HFF-Myc (cell line): ENCODE data around the gene KRTAP9-1.
"Not testable (repeated sequence)": the region's sequence is repeated elsewhere in the genome, so short reads cannot be mapped to it uniquely, and the experiment has no call there.

Experiments used
- DNase-seq: peaks from one replicate; pipeline ENCODE4 v3.0.0-alpha.2; 2011; ENCODE audit warnings: low read depth; ENCODE audit errors: extremely low read depth
- H3K4me3 ChIP-seq: replicated peaks from 2 replicates; pipeline ENCODE4 v1.5.1; 2011; ENCODE audit warnings: low read depth, mild to moderate bottlenecking, control low read depth, low read length
- CTCF ChIP-seq: IDR thresholded peaks from 2 replicates; pipeline ENCODE4 v1.5.1; 2012; ENCODE audit warnings: mild to moderate bottlenecking, low read depth, low read length, control low read depth; ENCODE audit errors: missing control alignments

Gene KRTAP9-1

DNA sequence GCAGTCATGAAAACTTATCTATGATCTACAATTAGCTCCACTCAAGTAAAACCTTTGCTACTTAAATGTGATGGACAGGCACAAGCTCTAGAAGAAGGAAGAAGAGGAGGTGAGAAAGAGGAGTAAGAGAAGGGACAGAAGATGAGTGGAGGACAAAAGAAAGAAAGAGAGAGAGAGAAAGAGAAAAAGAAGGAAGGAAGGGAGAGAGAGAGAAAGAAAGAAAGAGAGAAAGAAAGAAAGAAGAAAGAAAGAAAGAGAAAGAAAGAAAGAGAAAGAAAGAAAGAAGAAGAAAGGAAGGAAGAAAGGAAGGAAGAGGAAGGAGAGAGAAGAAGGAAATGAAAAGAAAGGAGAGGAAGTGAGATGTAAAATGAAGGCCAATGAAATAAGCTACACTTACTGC lies 40.4 kb downstream of the KRTAP9-1 start:
- no peak overlapping the region for H3K4me3 ChIP-seq
- no peak for DNase-seq
- no peak for TF ChIP-seq CTCF

- no peak for TF ChIP-seq CTCF
- no peak for DNase-seq
- no peak overlapping the region for H3K4me3 ChIP-seq
These were observed 42.0 kb downstream of the KRTAP9-1 start for GRCh38 chr17:41231731-41232130.

GRCh38 chr17:41232399-41233105 lies 42.9 kb downstream of the KRTAP9-1 start, which contains the start of gene KRTAP9-3:
Gene KRTAP9-3 (plus strand): TSS chr17:41232449. CDS start chr17:41232502, 53 bp downstream.
- DNase-seq, H3K4me3 ChIP-seq: not testable (repeated sequence)

DNA sequence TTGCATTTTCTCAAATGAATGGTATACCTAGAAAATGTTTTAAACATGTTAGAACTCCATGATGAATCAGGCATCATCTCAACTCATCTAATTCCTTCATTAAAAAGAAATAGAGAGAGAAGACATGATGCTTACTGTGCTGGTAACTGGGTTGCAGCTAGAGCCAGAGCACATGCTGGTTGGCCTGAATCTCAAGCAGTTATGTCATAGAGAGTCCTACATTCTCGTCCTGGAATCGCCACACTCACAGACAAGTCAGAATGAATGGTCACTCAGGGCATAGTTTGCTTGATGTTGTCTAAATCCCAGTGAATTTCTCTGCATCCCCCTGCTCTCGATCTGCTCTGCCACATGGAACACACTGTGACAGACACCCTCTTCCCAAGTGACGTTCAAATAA lies 47.4 kb downstream of the KRTAP9-1 start:
- not testable (repeated sequence) for H3K4me3 ChIP-seq, DNase-seq

DNA sequence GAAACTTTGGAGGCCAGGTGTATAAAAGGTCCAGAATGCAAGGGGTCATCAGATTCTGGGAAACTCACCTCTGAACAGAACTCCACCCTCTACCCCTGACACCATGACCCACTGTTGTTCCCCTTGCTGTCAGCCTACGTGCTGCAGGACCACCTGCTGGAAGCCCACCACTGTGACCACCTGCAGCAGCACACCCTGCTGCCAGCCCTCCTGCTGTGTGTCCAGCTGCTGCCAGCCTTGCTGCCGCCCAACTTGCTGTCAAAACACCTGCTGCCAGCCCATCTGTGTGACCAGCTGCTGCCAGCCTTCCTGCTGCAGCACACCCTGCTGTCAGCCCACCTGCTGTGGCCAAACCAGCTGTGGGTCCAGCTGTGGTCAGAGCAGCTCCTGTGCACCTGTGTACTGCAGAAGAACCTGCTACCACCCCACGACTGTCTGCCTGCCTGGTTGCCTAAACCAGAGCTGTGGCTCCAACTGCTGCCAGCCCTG lies 48.3 kb downstream of the KRTAP9-1 start, which contains the start of gene KRTAP9-8:
Gene KRTAP9-8 (plus strand): TSS at position 51 of the 489 bp plus-strand sequence. CDS start 53 bp downstream, at position 104.
- not testable (repeated sequence) for DNase-seq, H3K4me3 ChIP-seq
